H9 (cell line): ENCODE measurements around the gene ABCG1. TPM values are rescaled to one million over a fixed set of nuclear protein-coding genes. Genes with fewer than 3 reads are reported as not detected.

Experiments used
- DNase-seq: peaks from one replicate; pipeline ENCODE4 v3.0.0-alpha.2; 2017
- H2AFZ ChIP-seq: one replicate; pipeline ENCODE4 v1.6.1; 2013; ENCODE audit warnings: mild to moderate bottlenecking, low read length, control low read depth, moderate library complexity
- H2AK5ac ChIP-seq: 2 replicates; pipeline ENCODE4 v1.6.1; 2013; ENCODE audit warnings: low read length, control low read depth, mixed read lengths; ENCODE audit not compliant: insufficient read length
- H2BK120ac ChIP-seq: one replicate; pipeline ENCODE4 v1.6.1; 2013; ENCODE audit warnings: low read depth, mild to moderate bottlenecking, low read length, control low read depth, inconsistent platforms; ENCODE audit not compliant: poor library complexity, severe bottlenecking
- H2BK12ac ChIP-seq: 2 replicates; pipeline ENCODE4 v1.6.1; 2013; ENCODE audit warnings: low read length, control low read depth, mixed read lengths, low read depth; ENCODE audit not compliant: insufficient read length
- H2BK15ac ChIP-seq: 2 replicates; pipeline ENCODE4 v1.6.1; 2013; ENCODE audit warnings: low read depth, low read length, control low read depth
- H2BK20ac ChIP-seq: one replicate; pipeline ENCODE4 v1.6.1; 2013; ENCODE audit warnings: low read depth, mild to moderate bottlenecking, low read length, control low read depth, inconsistent platforms; ENCODE audit not compliant: poor library complexity, severe bottlenecking
- H2BK5ac ChIP-seq: 2 replicates; pipeline ENCODE4 v1.6.1; 2013; ENCODE audit warnings: low read length, control low read depth, mixed read lengths; ENCODE audit not compliant: insufficient read length
- H3K14ac ChIP-seq: 2 replicates; pipeline ENCODE4 v1.6.1; 2013; ENCODE audit warnings: low read length, control low read depth; ENCODE audit not compliant: insufficient read depth
- H3K18ac ChIP-seq: 2 replicates; pipeline ENCODE4 v1.6.1; 2013; ENCODE audit warnings: low read depth, mild to moderate bottlenecking, mixed read lengths, low read length, control low read depth; ENCODE audit not compliant: insufficient read length
- H3K23ac ChIP-seq: 2 replicates; pipeline ENCODE4 v1.6.1; 2013; ENCODE audit warnings: low read length, control low read depth, mixed read lengths, low read depth; ENCODE audit not compliant: insufficient read length
- H3K23me2 ChIP-seq: 2 replicates; pipeline ENCODE4 v1.6.1; 2013; ENCODE audit warnings: low read depth, mild to moderate bottlenecking, mixed read lengths, low read length, control low read depth; ENCODE audit not compliant: insufficient read length, poor library complexity, severe bottlenecking
- H3K27ac ChIP-seq: 2 replicates; pipeline ENCODE4 v1.5.1; 2013; ENCODE audit warnings: low read length, control low read depth, mixed read lengths, low read depth; ENCODE audit not compliant: insufficient read length
- H3K27me3 ChIP-seq: 2 replicates; pipeline ENCODE4 v1.6.1; 2013; ENCODE audit warnings: low read length, control low read depth, inconsistent platforms; ENCODE audit not compliant: insufficient read depth
- H3K4ac ChIP-seq: 2 replicates; pipeline ENCODE4 v1.6.1; 2013; ENCODE audit warnings: low read depth, mild to moderate bottlenecking, control low read depth, inconsistent platforms, low read length, moderate library complexity
- H3K4me1 ChIP-seq: 2 replicates; pipeline ENCODE4 v1.6.1; 2013; ENCODE audit warnings: low read length, control low read depth, inconsistent platforms; ENCODE audit not compliant: insufficient read depth
- H3K4me2 ChIP-seq: 2 replicates; pipeline ENCODE4 v1.6.1; 2013; ENCODE audit warnings: low read length, control low read depth, mixed read lengths; ENCODE audit not compliant: insufficient read length, insufficient read depth
- H3K56ac ChIP-seq: 2 replicates; pipeline ENCODE4 v1.6.1; 2013; ENCODE audit warnings: low read depth, mild to moderate bottlenecking, mixed read lengths, low read length, control low read depth; ENCODE audit not compliant: insufficient read length
- H3K79me1 ChIP-seq: 2 replicates; pipeline ENCODE4 v1.6.1; 2013; ENCODE audit warnings: low read depth, mild to moderate bottlenecking, moderate library complexity, low read length, control low read depth, inconsistent platforms; ENCODE audit not compliant: insufficient read depth, poor library complexity, severe bottlenecking
- H3K79me2 ChIP-seq: 2 replicates; pipeline ENCODE4 v1.6.1; 2013; ENCODE audit warnings: low read length, control low read depth, inconsistent platforms; ENCODE audit not compliant: insufficient read depth
- H3K9ac ChIP-seq: 2 replicates; pipeline ENCODE4 v1.6.1; 2013; ENCODE audit warnings: low read length, control low read depth, mixed read lengths; ENCODE audit not compliant: insufficient read length; ENCODE audit errors: extremely low read depth
- H3K9me3 ChIP-seq: one replicate; pipeline ENCODE4 v1.6.1; 2013; ENCODE audit warnings: low read depth, low read length, inconsistent platforms; ENCODE audit not compliant: control insufficient read depth
- H3T11ph ChIP-seq: one replicate; pipeline ENCODE4 v1.6.1; 2013; ENCODE audit warnings: mild to moderate bottlenecking, low read length, control low read depth, inconsistent platforms
- H4K20me1 ChIP-seq: one replicate; pipeline ENCODE4 v1.6.1; 2013; ENCODE audit not compliant: control insufficient read depth, insufficient read length, insufficient read depth
- H4K5ac ChIP-seq: 2 replicates; pipeline ENCODE4 v1.6.1; 2013; ENCODE audit warnings: low read depth, mild to moderate bottlenecking, mixed read lengths, low read length, control low read depth; ENCODE audit not compliant: insufficient read length
- H4K8ac ChIP-seq: replicated peaks from 2 replicates; pipeline ENCODE4 v1.6.1; 2013; ENCODE audit warnings: low read length, control low read depth, mixed read lengths, low read depth; ENCODE audit not compliant: insufficient read length
- H4K91ac ChIP-seq: 2 replicates; pipeline ENCODE4 v1.6.1; 2013; ENCODE audit warnings: low read depth, mild to moderate bottlenecking, moderate library complexity, mixed read lengths, low read length, control low read depth; ENCODE audit not compliant: insufficient read length
- H3K27ac Mint-ChIP-seq, 3 experiments: 2 replicates in 2 of 3; 3 replicates in 1 of 3; pipeline ENCODE4 v1.8.0; 2020 to 2021; ENCODE audit warnings: mixed read lengths in 3 of 3, mild to moderate bottlenecking in 1 of 3, moderate library complexity in 1 of 3
- H3K27me3 Mint-ChIP-seq: 2 replicates; pipeline ENCODE4 v1.8.0; 2021; ENCODE audit warnings: low read depth, mild to moderate bottlenecking, moderate library complexity, mixed read lengths
- H3K36me3 Mint-ChIP-seq, 3 experiments: 2 replicates in 2 of 3; 3 replicates in 1 of 3; pipeline ENCODE4 v1.8.0; 2020 to 2021; ENCODE audit warnings: low read depth in 3 of 3, mixed read lengths in 3 of 3; ENCODE audit not compliant: insufficient read depth in 1 of 3
- H3K4me1 Mint-ChIP-seq, 2 experiments: 2 replicates each; pipeline ENCODE4 v1.8.0; 2020; ENCODE audit warnings: mixed read lengths in 2 of 2
- H3K4me3 Mint-ChIP-seq, 2 experiments: 2 replicates in 1 of 2; 3 replicates in 1 of 2; pipeline ENCODE4 v1.8.0; 2020 to 2021; ENCODE audit warnings: mild to moderate bottlenecking in 2 of 2, mixed read lengths in 2 of 2, moderate library complexity in 1 of 2
- H3K9me3 Mint-ChIP-seq, 2 experiments: 2 replicates in 1 of 2; 3 replicates in 1 of 2; pipeline ENCODE4 v1.8.0; 2020; ENCODE audit warnings: mild to moderate bottlenecking in 2 of 2, mixed read lengths in 2 of 2, moderate library complexity in 1 of 2
- WGBS: extraction: QIAGEN DNeasy Blood & Tissue Kit; methylation state at CpG from one replicate; pipeline ENCODE4 v1.1.7; 2013; ENCODE audit warnings: missing lambda C conversion rate, low lambda C conversion rate, mixed read lengths; ENCODE audit not compliant: insufficient read length; ENCODE audit errors: extremely low coverage; 5-methylcytosine and 5-hydroxymethylcytosine counted together
- total RNA-seq: library from RNA; stranded (reverse); gene quantifications from 2 replicates; pipeline ENCODE4 v1.2.1, GENCODE V29; 2021
- TF ChIP-seq, protein P1 (sequence below): fragments of 200-600 bp; sonication (generic); conservative IDR thresholded peaks from 3 replicates; pipeline ENCODE4 v1.8.0; 2021; ENCODE audit warnings: antibody characterized with exemption, mild to moderate bottlenecking

The ABCG1 gene
- total RNA-seq, 1 experiment from 2014 or later = 0.83 TPM

DNA sequence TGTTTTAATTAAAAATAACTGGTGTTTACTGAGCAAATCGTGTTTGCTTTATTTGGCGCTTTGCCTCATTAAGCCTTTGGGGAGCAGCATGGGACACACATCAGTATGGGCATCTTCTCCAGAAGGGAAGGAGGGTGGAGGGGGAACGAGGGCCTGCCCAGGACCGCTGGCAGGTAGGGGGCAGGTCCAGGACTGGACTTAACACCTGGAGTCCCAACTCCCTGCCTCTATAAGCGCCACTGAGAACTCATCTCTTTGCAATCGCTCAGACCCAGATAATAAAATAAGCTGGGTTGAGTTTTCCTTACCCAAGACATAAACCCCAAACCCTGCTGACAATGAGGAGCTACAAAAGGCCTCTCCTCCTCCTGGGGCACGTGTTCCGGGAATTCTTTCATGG is 15.1 kb downstream of the ABCG1 start:
- Histone ChIP-seq H3K9ac (no peak overlapping the region), H3K27ac (no peak overlapping the region)

More for the DNA sequence above, 15.1 kb downstream of the ABCG1 start:
- Mint-ChIP-seq H3K9me3 (no peaks in the 10 kb centered on the region), H3K4me3 (peak overlapping the region; percentile 48 to 63; a peak in 4 of 5 replicates), H3K4me1 (peaks cover 33 to 50% of the 10 kb centered on the region in 2 experiments), H3K36me3 (no peaks in the 10 kb centered on the region), H3K27ac (no peak overlapping the region), H3K27me3 (peaks cover 83% of the 10 kb centered on the region)
- no peaks in the 10 kb centered on the region for H3K79me2 ChIP-seq
- no peak overlapping the region for H3K4ac ChIP-seq
- no peak overlapping the region for H4K91ac ChIP-seq
- peak overlapping the region; percentile 44; the same call in 1 of the 2 replicates for H3K14ac ChIP-seq
- no peaks in the 10 kb centered on the region for H3K79me1 ChIP-seq
- H4K8ac ChIP-seq = no peak overlapping the region
- peak overlapping the region; percentile 76 for H3K18ac ChIP-seq
- H3K23ac ChIP-seq = no peak overlapping the region
- no peak overlapping the region for H3T11ph ChIP-seq
- H3K4me1 ChIP-seq = no peaks in the 10 kb centered on the region; the same call in 1 of the 2 replicates
- H2BK5ac ChIP-seq = no peak overlapping the region
- no peak overlapping the region for H2AFZ ChIP-seq
- H3K4me2 ChIP-seq = peak overlapping the region; percentile 41
- H3K56ac ChIP-seq = no peak overlapping the region
- no peak for DNase-seq
- TF ChIP-seq, protein P1, sequence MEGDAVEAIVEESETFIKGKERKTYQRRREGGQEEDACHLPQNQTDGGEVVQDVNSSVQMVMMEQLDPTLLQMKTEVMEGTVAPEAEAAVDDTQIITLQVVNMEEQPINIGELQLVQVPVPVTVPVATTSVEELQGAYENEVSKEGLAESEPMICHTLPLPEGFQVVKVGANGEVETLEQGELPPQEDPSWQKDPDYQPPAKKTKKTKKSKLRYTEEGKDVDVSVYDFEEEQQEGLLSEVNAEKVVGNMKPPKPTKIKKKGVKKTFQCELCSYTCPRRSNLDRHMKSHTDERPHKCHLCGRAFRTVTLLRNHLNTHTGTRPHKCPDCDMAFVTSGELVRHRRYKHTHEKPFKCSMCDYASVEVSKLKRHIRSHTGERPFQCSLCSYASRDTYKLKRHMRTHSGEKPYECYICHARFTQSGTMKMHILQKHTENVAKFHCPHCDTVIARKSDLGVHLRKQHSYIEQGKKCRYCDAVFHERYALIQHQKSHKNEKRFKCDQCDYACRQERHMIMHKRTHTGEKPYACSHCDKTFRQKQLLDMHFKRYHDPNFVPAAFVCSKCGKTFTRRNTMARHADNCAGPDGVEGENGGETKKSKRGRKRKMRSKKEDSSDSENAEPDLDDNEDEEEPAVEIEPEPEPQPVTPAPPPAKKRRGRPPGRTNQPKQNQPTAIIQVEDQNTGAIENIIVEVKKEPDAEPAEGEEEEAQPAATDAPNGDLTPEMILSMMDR = no peak
- no peak overlapping the region for H2BK120ac ChIP-seq
- no peaks in the 10 kb centered on the region for H4K20me1 ChIP-seq
- H2BK20ac ChIP-seq = no peak overlapping the region
- H2BK12ac ChIP-seq = no peak overlapping the region
- no CpG with 5 or more reads among the region's 8 CpGs for WGBS
- no peaks in the 10 kb centered on the region for H3K23me2 ChIP-seq
- no peak overlapping the region for H2AK5ac ChIP-seq
- no peak overlapping the region for H4K5ac ChIP-seq
- no peaks in the 10 kb centered on the region for H3K9me3 ChIP-seq
- no peak overlapping the region for H2BK15ac ChIP-seq
- H3K27me3 ChIP-seq = peaks cover 8% of the 10 kb centered on the region; the same call in 1 of the 2 replicates
